ENCODE data around the gene SACM1L. TPM values are rescaled to one million over a fixed set of nuclear protein-coding genes. Genes with fewer than 3 reads are reported as not detected.

Gene SACM1L
- total RNA-seq, 1 donor from 2014 or later = 19.8 TPM

GRCh38 chr3:45730409-45731154 lies 41.4 kb downstream of the SACM1L start:
- TF ChIP-seq, protein P1, sequence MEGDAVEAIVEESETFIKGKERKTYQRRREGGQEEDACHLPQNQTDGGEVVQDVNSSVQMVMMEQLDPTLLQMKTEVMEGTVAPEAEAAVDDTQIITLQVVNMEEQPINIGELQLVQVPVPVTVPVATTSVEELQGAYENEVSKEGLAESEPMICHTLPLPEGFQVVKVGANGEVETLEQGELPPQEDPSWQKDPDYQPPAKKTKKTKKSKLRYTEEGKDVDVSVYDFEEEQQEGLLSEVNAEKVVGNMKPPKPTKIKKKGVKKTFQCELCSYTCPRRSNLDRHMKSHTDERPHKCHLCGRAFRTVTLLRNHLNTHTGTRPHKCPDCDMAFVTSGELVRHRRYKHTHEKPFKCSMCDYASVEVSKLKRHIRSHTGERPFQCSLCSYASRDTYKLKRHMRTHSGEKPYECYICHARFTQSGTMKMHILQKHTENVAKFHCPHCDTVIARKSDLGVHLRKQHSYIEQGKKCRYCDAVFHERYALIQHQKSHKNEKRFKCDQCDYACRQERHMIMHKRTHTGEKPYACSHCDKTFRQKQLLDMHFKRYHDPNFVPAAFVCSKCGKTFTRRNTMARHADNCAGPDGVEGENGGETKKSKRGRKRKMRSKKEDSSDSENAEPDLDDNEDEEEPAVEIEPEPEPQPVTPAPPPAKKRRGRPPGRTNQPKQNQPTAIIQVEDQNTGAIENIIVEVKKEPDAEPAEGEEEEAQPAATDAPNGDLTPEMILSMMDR (IDR thresholded peaks at IDR 0.05; ENCODE audit: insufficient read depth, low read length, poor library complexity, severe bottlenecking) = no peak
- no peak overlapping the region for H3K4me3 ChIP-seq (ENCODE audit: low read depth, low read length)
- DNase-seq (ENCODE audit: low read depth) = no peak
- peaks cover 3% of the 10 kb centered on the region for H3K36me3 ChIP-seq (ENCODE audit: control insufficient read depth, insufficient read depth, low read length)
- no peaks in the 10 kb centered on the region for H3K27me3 ChIP-seq (ENCODE audit: control insufficient read depth, insufficient read depth, low read length)

DNA sequence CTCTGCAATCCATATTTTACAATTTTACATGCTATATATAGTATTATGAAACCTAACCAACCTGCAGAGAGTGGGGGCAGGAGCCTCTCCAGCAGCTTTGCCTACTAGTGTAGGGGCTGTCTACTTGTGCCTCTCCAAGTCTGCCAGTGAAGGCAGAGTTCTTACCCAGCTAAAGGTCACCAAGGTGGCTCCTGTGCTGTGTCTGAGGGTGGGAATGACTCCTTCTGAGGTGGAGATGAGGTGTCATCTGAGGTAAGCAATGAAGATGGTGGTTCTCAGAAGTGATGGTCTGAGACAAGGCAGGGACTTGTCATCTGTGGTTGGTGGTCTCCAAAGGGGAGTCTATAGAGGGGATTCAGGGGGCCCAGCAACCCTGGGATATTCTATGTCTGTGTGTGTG lies 47.5 kb downstream of the SACM1L start:
- H3K36me3 ChIP-seq (ENCODE audit: control insufficient read depth, insufficient read depth, low read length) = peaks cover 2% of the 10 kb centered on the region
- H3K27me3 ChIP-seq (ENCODE audit: control insufficient read depth, insufficient read depth, low read length) = no peaks in the 10 kb centered on the region
- no peak for DNase-seq (ENCODE audit: low read depth)
- H3K4me3 ChIP-seq (ENCODE audit: low read depth, low read length) = no peak overlapping the region
- TF ChIP-seq, protein P1 (IDR thresholded peaks at IDR 0.05; ENCODE audit: insufficient read depth, low read length, poor library complexity, severe bottlenecking) = no peak

DNA sequence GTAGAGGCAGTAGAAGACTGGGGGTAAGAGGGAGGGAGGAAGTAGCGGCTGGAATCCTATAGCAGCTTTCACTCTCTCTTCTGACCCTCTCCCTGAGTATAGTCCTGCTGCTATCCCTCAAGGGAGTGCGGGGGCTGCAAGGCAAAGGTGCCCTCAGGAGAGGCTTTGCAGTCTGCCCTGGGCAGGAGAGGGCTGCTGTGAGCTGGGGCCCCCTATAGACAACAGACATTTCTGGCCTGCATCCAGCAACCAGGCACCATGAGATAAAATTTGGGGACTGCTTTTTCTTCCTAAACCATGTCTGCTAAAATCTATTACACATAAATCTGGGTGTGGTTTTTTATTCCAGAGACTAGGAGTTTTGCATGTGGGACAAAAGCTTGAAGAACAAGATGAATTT lies 48.0 kb downstream of the SACM1L start:
- TF ChIP-seq, protein P1 (IDR thresholded peaks at IDR 0.05; ENCODE audit: insufficient read depth, low read length, poor library complexity, severe bottlenecking) = no peak
- no peaks in the 10 kb centered on the region for H3K27me3 ChIP-seq (ENCODE audit: control insufficient read depth, insufficient read depth, low read length)
- H3K36me3 ChIP-seq (ENCODE audit: control insufficient read depth, insufficient read depth, low read length) = peaks cover 2% of the 10 kb centered on the region
- no peak for DNase-seq (ENCODE audit: low read depth)
- no peak overlapping the region for H3K4me3 ChIP-seq (ENCODE audit: low read depth, low read length)

DNA sequence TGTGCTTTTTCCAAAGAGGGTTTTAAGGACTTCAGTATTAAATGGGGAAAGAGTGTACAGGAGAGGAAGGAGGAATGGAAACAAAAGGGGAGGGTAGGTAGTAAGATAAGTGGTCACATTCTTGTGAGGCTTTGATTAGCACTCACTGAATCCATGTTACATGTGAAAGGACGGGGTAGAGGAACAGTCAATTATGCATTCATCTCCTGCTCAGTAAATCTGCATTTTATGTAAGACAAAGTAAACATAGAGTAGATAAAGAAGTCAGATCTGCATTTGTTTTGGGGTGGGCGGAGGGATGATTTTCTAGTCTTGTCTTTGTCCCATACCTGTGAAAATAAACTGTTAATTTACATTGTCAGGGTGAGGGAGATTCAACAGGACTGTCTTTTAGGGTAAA lies 50.8 kb downstream of the SACM1L start:
- DNase-seq (ENCODE audit: low read depth) = no peak
- TF ChIP-seq, protein P1 (IDR thresholded peaks at IDR 0.05; ENCODE audit: insufficient read depth, low read length, poor library complexity, severe bottlenecking) = no peak
- no peak overlapping the region for H3K4me3 ChIP-seq (ENCODE audit: low read depth, low read length)
- H3K36me3 ChIP-seq (ENCODE audit: control insufficient read depth, insufficient read depth, low read length) = peaks cover 2% of the 10 kb centered on the region
- no peaks in the 10 kb centered on the region for H3K27me3 ChIP-seq (ENCODE audit: control insufficient read depth, insufficient read depth, low read length)

GRCh38 chr3:45741247-45741646 lies 52.1 kb downstream of the SACM1L start:
- Histone ChIP-seq H3K4me3 (ENCODE audit: low read depth, low read length) (no peak overlapping the region), H3K36me3 (ENCODE audit: control insufficient read depth, insufficient read depth, low read length) (peaks cover 2% of the 10 kb centered on the region), H3K27me3 (ENCODE audit: control insufficient read depth, insufficient read depth, low read length) (no peaks in the 10 kb centered on the region)
- TF ChIP-seq, protein P1 (IDR thresholded peaks at IDR 0.05; ENCODE audit: insufficient read depth, low read length, poor library complexity, severe bottlenecking) = no peak
- no peak for DNase-seq (ENCODE audit: low read depth)
